Vagina (tissue), 2 donors: ENCODE results near the gene SH2D7.

Experiments
- CTCF ChIP-seq, 3 experiments: fragments of 450-650 bp in 2 of 3; fragments of 200-600 bp in 1 of 3; sonication (generic) in 1 of 3; IDR thresholded peaks; one replicate each; pipeline ENCODE4 v1.5.1; 2017 to 2019; ENCODE audit warnings: antibody characterized with exemption in 3 of 3, mild to moderate bottlenecking in 2 of 3, moderate library complexity in 2 of 3
- POLR2A ChIP-seq, 2 donors: fragments of 450-650 bp; IDR thresholded peaks; one replicate each; pipeline ENCODE4 v1.6.1; 2017; ENCODE audit warnings: antibody characterized with exemption in 2 of 2, mild to moderate bottlenecking in 2 of 2, moderate library complexity in 2 of 2

- TF ChIP-seq CTCF (IDR thresholded peaks at IDR 0.05) = no peak
- no peak for TF ChIP-seq POLR2A (IDR thresholded peaks at IDR 0.05)
Measured at GRCh38 chr15:78146425-78147154, 54.2 kb downstream of the SH2D7 start.
